Measurements from ENCODE around the gene TFRC.
"Not testable (repeated sequence)": the region's sequence is repeated elsewhere in the genome, so short reads cannot be mapped to it uniquely, and the experiment has no call there.

The TFRC gene

DNA sequence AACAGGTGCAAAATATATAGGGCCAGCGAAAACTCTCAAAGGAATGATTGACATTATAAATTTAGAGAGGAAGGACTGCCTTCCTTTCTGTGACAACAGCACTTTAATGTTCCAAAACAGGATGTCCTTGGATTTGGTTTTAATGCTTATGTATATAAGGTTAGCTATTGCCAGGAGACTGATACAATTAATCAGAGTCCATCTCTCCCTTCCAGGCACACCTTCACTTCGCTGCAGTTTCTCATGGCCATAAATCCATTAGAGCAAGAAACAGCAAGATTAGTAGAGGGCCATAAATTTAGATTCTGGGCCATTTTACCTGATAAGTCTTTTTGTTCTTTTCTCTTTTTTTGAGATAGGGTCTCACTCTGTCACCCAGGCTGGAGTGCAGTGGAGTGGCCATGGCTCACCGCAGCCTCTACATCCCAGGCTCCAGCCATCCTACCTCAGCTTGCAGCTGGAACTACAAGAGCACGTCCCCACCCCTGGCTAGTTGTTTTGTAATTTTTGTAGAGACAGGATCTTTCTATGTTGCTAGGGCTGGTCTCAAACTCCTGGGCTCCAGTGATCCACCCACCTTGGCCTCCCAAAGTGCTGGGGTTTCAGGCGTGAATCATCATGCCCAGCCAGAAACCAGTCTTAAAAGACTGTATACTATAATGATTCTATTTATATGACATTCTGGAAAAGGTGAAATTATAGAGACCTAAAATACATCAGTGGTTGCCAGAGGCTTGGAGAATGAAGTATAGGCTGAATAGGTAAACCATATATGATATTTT is 15.7 kb upstream of the TFRC start:
- FAIRE-seq (no peak), DNase-seq (ENCODE audit: insufficient read length, low spot score) (no peak)

DNA sequence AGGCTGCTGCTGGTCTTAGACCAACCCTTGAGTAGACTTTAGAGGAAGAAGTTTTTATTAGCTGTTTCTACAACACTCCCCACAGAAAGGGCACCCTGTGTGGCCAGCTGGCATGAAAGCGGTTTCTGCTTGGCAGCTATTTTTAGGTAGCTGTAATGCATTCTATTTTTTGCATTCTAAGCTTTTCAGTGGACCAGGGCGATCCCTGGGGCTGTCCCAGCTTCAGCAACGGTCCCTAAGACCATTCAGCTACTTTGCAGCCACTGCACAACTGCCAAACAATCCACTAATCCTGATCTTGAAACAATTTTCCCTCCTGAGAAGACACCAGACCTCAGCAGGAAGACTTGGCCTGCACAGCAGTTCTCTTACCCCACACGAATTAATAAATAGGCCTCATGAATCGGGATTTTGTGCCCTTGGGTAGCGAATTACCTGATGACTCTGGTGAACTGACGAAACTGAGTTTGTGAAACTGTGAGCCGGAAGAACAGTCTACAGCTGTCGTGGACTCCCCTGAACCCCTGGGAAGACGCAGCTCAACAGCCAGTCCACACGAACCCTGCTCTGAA is 14.6 kb upstream of the TFRC start:
- TF ChIP-seq, protein P1, sequence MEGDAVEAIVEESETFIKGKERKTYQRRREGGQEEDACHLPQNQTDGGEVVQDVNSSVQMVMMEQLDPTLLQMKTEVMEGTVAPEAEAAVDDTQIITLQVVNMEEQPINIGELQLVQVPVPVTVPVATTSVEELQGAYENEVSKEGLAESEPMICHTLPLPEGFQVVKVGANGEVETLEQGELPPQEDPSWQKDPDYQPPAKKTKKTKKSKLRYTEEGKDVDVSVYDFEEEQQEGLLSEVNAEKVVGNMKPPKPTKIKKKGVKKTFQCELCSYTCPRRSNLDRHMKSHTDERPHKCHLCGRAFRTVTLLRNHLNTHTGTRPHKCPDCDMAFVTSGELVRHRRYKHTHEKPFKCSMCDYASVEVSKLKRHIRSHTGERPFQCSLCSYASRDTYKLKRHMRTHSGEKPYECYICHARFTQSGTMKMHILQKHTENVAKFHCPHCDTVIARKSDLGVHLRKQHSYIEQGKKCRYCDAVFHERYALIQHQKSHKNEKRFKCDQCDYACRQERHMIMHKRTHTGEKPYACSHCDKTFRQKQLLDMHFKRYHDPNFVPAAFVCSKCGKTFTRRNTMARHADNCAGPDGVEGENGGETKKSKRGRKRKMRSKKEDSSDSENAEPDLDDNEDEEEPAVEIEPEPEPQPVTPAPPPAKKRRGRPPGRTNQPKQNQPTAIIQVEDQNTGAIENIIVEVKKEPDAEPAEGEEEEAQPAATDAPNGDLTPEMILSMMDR (IDR thresholded peaks at IDR 0.05; ENCODE audit: insufficient read depth, missing control alignments), result no peak
- DNase-seq (ENCODE audit: insufficient read length, low spot score) (no peak), FAIRE-seq (no peak)

More for the DNA sequence above, 15.7 kb upstream of the TFRC start:
- TF ChIP-seq, protein P1 (IDR thresholded peaks at IDR 0.05; ENCODE audit: insufficient read depth, missing control alignments), result no peak

DNA sequence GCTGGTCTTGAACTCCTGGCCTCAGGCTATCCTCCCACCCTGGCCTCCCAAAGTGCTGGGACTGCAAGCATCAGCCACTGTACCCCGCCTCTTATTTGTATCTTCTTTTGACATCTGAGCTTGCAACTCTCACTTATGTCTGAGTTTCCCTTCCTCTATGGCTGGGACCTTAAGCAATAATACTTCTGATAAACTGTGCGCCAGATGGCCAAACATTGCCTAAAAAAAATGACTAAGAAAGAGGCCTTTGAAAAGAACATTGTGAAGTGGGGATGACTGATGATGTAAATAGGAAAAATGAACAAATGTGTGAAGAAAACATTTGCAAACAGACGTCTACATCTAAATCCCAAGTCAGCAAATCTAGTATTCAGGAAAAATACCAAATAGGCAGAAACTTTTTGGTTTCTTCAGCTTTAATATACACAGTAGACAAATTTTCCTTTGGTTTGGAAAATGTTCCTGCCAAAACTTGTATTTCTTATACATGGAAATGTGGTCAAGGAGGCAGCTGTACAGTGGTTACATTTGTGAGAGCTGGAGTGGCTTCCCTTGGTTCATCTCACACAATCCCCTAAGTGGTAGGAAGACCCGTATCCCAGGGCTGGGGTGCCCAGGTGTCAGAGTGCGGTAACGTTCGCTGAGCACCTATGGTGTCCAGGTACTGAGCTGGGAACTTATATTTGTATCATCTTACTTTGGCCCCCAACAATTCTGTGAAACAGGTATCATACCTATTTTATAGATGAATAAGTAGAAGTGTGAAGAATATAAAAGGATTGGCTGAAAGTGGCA is 11.6 kb upstream of the TFRC start:
- TF ChIP-seq, protein P1 (IDR thresholded peaks at IDR 0.05; ENCODE audit: insufficient read depth, missing control alignments), result no peak
- DNase-seq (ENCODE audit: insufficient read length, low spot score) (no peak), FAIRE-seq (no peak)

DNA sequence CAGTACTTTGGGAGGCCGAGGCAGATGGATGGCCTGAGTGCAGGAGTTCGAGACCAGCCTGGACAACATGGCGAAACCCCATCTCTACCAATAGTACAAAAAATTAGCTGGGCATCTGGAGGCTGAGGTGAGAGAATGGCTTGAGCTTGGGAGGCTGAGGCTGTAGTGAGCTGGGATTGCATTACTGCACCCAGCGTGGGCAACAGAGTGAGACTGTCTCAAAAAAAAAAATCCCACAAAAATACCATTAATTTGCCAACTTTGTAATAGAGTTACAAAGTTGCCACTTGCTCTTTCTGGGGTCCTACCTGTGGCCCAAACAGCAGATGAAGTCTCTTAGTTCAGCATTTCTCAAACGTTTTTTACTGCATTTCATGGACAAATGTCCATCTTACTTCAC is 6.0 kb upstream of the TFRC start:
- FAIRE-seq, result no peak
- TF ChIP-seq, protein P1 (IDR thresholded peaks at IDR 0.05; ENCODE audit: insufficient read depth, missing control alignments), result no peak

DNA sequence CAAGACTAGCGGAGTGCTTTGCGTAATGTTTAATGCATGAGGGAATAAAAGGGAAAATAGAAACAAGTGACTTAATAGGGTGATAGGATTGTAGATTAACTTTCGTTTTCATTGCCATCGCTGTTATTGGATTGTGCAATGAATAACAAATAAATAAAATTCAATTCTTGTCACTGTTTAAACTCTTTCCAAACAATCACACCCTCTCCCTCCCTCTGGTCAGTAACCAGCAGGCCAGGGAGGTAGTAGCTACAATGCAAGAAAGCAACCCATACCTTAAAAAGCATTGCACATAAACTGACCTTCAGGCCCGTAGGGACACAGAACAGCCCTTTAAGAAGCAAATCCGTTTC is 705 bp upstream of the TFRC start:
- no peak for FAIRE-seq
- DNase-seq (ENCODE audit: insufficient read length, low spot score), result no peak

More for the DNA sequence above, 6.0 kb upstream of the TFRC start:
- no peak for DNase-seq (ENCODE audit: insufficient read length, low spot score)

DNA sequence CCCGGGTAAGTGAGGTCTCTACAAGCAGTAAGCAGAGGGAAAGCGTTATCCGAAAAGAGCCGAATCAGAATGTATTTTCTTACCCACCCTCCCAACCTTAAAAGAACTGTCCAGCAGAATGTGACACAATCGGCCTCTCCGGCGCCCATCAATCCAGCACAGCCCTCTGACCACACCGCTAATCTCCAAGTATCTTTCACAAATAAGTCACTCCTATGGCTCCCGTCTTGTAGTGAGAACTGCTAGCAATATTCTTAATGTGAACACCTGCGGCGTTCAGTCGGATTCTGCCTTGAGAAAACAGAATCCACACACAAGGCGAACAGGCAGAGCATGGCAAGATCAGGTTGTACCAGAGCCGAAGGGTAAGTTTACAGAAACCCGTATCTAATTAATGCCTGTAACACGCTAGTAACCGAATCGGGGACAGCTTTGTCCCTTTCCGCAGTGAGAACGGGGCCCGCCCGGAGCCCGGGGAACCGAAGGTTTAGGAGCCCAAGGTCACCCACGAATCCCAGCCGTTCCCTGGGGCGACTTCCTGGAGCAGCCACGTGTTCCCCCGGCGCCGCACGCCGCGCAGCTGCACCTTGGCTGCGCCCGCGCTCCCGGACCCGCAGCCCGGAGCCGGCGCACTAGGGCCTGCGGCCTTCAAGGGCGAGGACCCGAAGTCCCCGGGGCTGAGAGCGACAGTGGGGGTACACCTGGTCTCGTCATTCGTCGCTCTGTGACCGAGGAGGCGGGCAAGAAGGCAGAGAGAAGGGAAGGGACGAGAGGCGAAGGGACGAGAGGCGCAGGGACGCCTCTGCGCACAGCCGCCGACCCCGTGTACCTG is 672 bp downstream of the TFRC start:
- TF ChIP-seq, protein P1 (IDR thresholded peaks at IDR 0.05; ENCODE audit: insufficient read depth, missing control alignments), result no peak
- FAIRE-seq (no peak), DNase-seq (ENCODE audit: insufficient read length, low spot score) (no peak)

More for the DNA sequence above, 705 bp upstream of the TFRC start:
- TF ChIP-seq, protein P1 (IDR thresholded peaks at IDR 0.05; ENCODE audit: insufficient read depth, missing control alignments), result no peak

DNA sequence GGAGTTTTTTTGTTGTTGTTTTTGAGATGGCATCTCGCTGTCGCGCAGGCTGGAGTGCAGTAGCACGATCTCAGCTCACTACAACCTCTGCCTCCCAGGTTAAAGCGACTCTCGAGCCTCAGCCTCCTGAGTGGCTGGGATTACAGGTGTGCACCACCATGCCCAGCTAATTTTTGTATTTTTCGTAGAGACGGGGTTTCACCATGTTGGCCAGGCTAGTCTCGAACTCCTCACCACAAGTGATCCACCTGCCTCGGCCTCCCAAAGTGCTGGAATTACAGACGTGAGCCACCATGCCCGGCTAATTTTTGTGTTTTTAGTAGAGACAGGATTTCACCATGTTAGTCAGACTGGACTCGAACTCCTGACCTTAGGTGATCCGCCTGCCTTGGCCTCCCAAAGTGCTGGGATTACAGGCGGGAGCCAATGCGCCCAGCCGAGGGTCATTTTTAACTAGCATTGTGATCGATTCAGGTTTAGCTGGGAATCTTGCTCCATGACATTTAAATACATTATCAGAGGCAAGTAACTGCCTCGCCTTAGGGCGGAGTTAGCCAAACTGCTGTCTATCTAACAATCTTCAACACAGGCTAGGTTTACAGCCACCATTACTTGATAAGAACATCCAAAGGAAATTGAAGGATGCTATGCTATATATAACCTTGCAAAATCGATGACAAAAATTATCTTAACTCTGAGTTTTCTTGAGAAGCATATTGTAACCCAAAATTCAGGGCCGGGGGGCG is 1.6 kb downstream of the TFRC start:
- FAIRE-seq; DNase-seq (ENCODE audit: insufficient read length, low spot score): not testable (repeated sequence)
